ENCODE measurements around the gene KRTAP25-1. TPM values are rescaled to one million over a fixed set of nuclear protein-coding genes. Genes with fewer than 3 reads are reported as not detected.

The KRTAP25-1 gene
- total and polyA plus RNA-seq, 2 of the 8 experiments (the other 6 are each of a cell fraction or from before 2014, with no cell fraction given) = not detected

GRCh38 chr21:30338717-30339116 is 49.4 kb upstream of the KRTAP25-1 start:
- CTCF ChIA-PET (ENCODE audit: partially characterized antibody) = interaction anchor here (1.2 to 3.7 kb wide), 5 partner anchors 10 to 143 kb away, joined by 3 to 18 read pairs (median 7); no protein-coding TSS in a partner anchor
- H3K36me3 ChIP-seq (ENCODE audit: control insufficient read depth in 2 of 4, insufficient read depth in 4 of 4, low read length in 3 of 4) = no peaks in the 10 kb centered on the region
- no peak overlapping the region for H3K18ac ChIP-seq (ENCODE audit: extremely low read depth, low read length)
- H3K23ac ChIP-seq (ENCODE audit: insufficient read length) = no peak overlapping the region
- DNase-seq (ENCODE audit: low read depth in 1 of 2, low spot score in 2 of 2) (no peak), FAIRE-seq (no peak)
- H3K9ac ChIP-seq (replicated peaks in 1 of 4; ENCODE audit: extremely low read depth in 1 of 4, low read depth in 3 of 4, low read length in 3 of 4) = no peak overlapping the region
- no peaks in the 10 kb centered on the region for H3K79me2 ChIP-seq (ENCODE audit: control insufficient read depth in 1 of 2, insufficient read depth in 2 of 2, low read length in 2 of 2)
- H2AK5ac ChIP-seq (ENCODE audit: low read depth, low read length) = no peak overlapping the region
- no peak overlapping the region for H3K4me2 ChIP-seq (ENCODE audit: insufficient read depth in 1 of 2, low read depth in 2 of 2, low read length in 2 of 2)
- H3K79me1 ChIP-seq (ENCODE audit: low read depth, low read length) = no peaks in the 10 kb centered on the region
- H4K20me1 ChIP-seq (replicated peaks in 1 of 2; ENCODE audit: control insufficient read depth in 1 of 2, insufficient read depth in 2 of 2, low read length in 2 of 2) = no peaks in the 10 kb centered on the region
- H3K56ac ChIP-seq (replicated peaks; ENCODE audit: insufficient read length, low read depth, low read length) = no peak overlapping the region
- POLR2A ChIA-PET (ENCODE audit: partially characterized antibody) = no interaction called here
- H2AFZ ChIP-seq (ENCODE audit: low read length) = no peak overlapping the region
- H3K4me1 ChIP-seq (replicated peaks in 1 of 4; ENCODE audit: control insufficient read depth in 3 of 4, insufficient read depth in 4 of 4, low read length in 3 of 4) = no peaks in the 10 kb centered on the region
- H4K8ac ChIP-seq (ENCODE audit: extremely low read depth, insufficient read depth, low read length) = no peak overlapping the region
- no peak overlapping the region for H3K14ac ChIP-seq (ENCODE audit: insufficient read length)
- H4K91ac ChIP-seq (replicated peaks; ENCODE audit: insufficient read length, low read length) = no peak overlapping the region
- H3K27ac ChIP-seq (ENCODE audit: low read depth, low read length) = no peak overlapping the region
- no peak overlapping the region for H2BK5ac ChIP-seq (ENCODE audit: low read depth, low read length)
- H2BK15ac ChIP-seq (ENCODE audit: low read length) = no peak overlapping the region
- no peak overlapping the region for H3K4me3 ChIP-seq (ENCODE audit: extremely low read depth in 1 of 4, insufficient read depth in 2 of 4, low read depth in 3 of 4, low read length in 4 of 4)
- no peak overlapping the region for H2BK120ac ChIP-seq (replicated peaks; ENCODE audit: low read depth, low read length)
- 89% methylated on average over 4 of the region's 4 CpGs; no CpG with 5 or more reads in 1 of the 2 experiments for WGBS, 2 experiments (ENCODE audit: extremely low coverage in 1 of 2, insufficient coverage in 1 of 2, insufficient read length in 1 of 2, insufficient replicate concordance in 2 of 2, low coverage in 1 of 2, low lambda C conversion rate in 2 of 2, missing lambda C conversion rate in 1 of 2)
- H3K9me3 ChIP-seq (ENCODE audit: insufficient read depth in 2 of 2, low read depth in 1 of 2, low read length in 1 of 2) = no peaks in the 10 kb centered on the region
- H3K4ac ChIP-seq (replicated peaks; ENCODE audit: insufficient read length, low read depth, low read length) = no peak overlapping the region
- no peak overlapping the region for H2BK20ac ChIP-seq (ENCODE audit: low read length)
- H2BK12ac ChIP-seq (ENCODE audit: low read depth, low read length) = no peak overlapping the region
- H3K23me2 ChIP-seq (ENCODE audit: low read depth, low read length) = no peaks in the 10 kb centered on the region
- H4K5ac ChIP-seq (ENCODE audit: insufficient read length, low read depth, low read length) = no peak overlapping the region
- no peaks in the 10 kb centered on the region for H3K27me3 ChIP-seq (replicated peaks in 1 of 4; ENCODE audit: control insufficient read depth in 3 of 4, extremely low read depth in 1 of 4, insufficient read depth in 3 of 4, low read length in 3 of 4)
- no peak for TF ChIP-seq SP4 (IDR thresholded peaks at IDR 0.05; ENCODE audit: low read length)
- TF ChIP-seq SP1 (IDR thresholded peaks at IDR 0.05; ENCODE audit: low read depth, low read length) = no peak
